Nephron progenitor cell (in vitro differentiated cells): Measurements from ENCODE around the gene C22orf23.

ENCODE experiments used
- DNase-seq: peaks from one replicate; pipeline ENCODE4 v3.0.0; 2021
- H3K27ac Mint-ChIP-seq: 2 replicates; pipeline ENCODE4 v1.8.0; 2021; ENCODE audit warnings: mild to moderate bottlenecking, moderate library complexity, mixed read lengths
- H3K27me3 Mint-ChIP-seq: 2 replicates; pipeline ENCODE4 v1.8.0; 2021; ENCODE audit warnings: mild to moderate bottlenecking, low read depth, mixed read lengths; ENCODE audit not compliant: poor library complexity
- H3K36me3 Mint-ChIP-seq: 2 replicates; pipeline ENCODE4 v1.8.0; 2021; ENCODE audit warnings: low read depth, mixed read lengths
- H3K4me1 Mint-ChIP-seq: 2 replicates; pipeline ENCODE4 v1.8.0; 2021; ENCODE audit warnings: mixed read lengths
- H3K4me3 Mint-ChIP-seq: 2 replicates; pipeline ENCODE4 v1.8.0; 2021; ENCODE audit warnings: mild to moderate bottlenecking, moderate library complexity, mixed read lengths
- H3K9me3 Mint-ChIP-seq: 2 replicates; pipeline ENCODE4 v1.8.0; 2021; ENCODE audit warnings: mild to moderate bottlenecking, moderate library complexity, mixed read lengths
- CTCF ChIP-seq: fragments of 200-600 bp; sonication (generic); IDR thresholded peaks from 2 replicates; pipeline ENCODE4 v1.5.0; 2021; ENCODE audit warnings: antibody characterized with exemption

C22orf23 gene

GRCh38 chr22:37983860-37984791, 30.7 kb upstream of the C22orf23 start, which contains the start of gene SOX10:
Gene SOX10, minus strand, starts transcription at chr22:37984555. Its CDS starts 771 bp downstream, at chr22:37983784.
- H3K4me1 Mint-ChIP-seq: peaks cover 4% of the 10 kb centered on the region
- H3K36me3 Mint-ChIP-seq: peaks cover 4% of the 10 kb centered on the region
- no peak for TF ChIP-seq CTCF
- H3K9me3 Mint-ChIP-seq: no peaks in the 10 kb centered on the region
- DNase-seq: peak; percentile 21
- peak within 1 kb of the TSS; percentile 52 for H3K4me3 Mint-ChIP-seq
- no peak within 1 kb of the TSS for H3K27ac Mint-ChIP-seq
- peaks cover 59% of the 10 kb centered on the region for H3K27me3 Mint-ChIP-seq

- Mint-ChIP-seq H3K27ac (no peak overlapping the region), H3K4me3 (no peak overlapping the region), H3K27me3 (peaks cover 51% of the 10 kb centered on the region), H3K9me3 (no peaks in the 10 kb centered on the region), H3K36me3 (peaks cover 4% of the 10 kb centered on the region), H3K4me1 (peaks cover 4% of the 10 kb centered on the region)
- TF ChIP-seq CTCF: peak; percentile 59
- DNase-seq: peak; percentile 61
These were observed 29.8 kb upstream of the C22orf23 start for GRCh38 chr22:37982938-37983859.

- TF ChIP-seq CTCF: no peak
- Mint-ChIP-seq H3K4me1 (peaks cover 4% of the 10 kb centered on the region), H3K27ac (no peak overlapping the region), H3K9me3 (no peaks in the 10 kb centered on the region), H3K36me3 (peaks cover 4% of the 10 kb centered on the region), H3K27me3 (peaks cover 51% of the 10 kb centered on the region), H3K4me3 (no peak overlapping the region)
- DNase-seq: no peak
These were observed 28.9 kb upstream of the C22orf23 start for GRCh38 chr22:37982151-37982785.

- Mint-ChIP-seq H3K4me3 (no peak overlapping the region), H3K4me1 (peaks cover 4% of the 10 kb centered on the region), H3K9me3 (no peaks in the 10 kb centered on the region), H3K27me3 (peaks cover 51% of the 10 kb centered on the region), H3K36me3 (peaks cover 4% of the 10 kb centered on the region), H3K27ac (no peak overlapping the region)
- no peak for TF ChIP-seq CTCF
- no peak for DNase-seq
These were observed 28.0 kb upstream of the C22orf23 start for GRCh38 chr22:37981282-37982011.

- no peak for DNase-seq
- Mint-ChIP-seq H3K4me3 (no peak overlapping the region), H3K27me3 (peaks cover 44% of the 10 kb centered on the region), H3K36me3 (peaks cover 14% of the 10 kb centered on the region), H3K4me1 (no peaks in the 10 kb centered on the region), H3K9me3 (no peaks in the 10 kb centered on the region), H3K27ac (no peak overlapping the region)
- no peak for TF ChIP-seq CTCF
These were observed 26.4 kb upstream of the C22orf23 start for GRCh38 chr22:37979782-37980181.
